OCI-LY3 (cell line): ENCODE measurements around the gene TNFRSF19.

Experiments used
- EZH2phosphoT487 ChIP-seq: fragments of 200-600 bp; shearing (Covaris generic); IDR thresholded peaks from 2 replicates; pipeline ENCODE4 v1.6.1; 2018; ENCODE audit warnings: antibody characterized with exemption, mixed run types, low read depth
- TF ChIP-seq, protein P1 (sequence below): fragments of 200-600, 300-600 bp; sonication (generic); IDR thresholded peaks from 2 replicates; pipeline ENCODE4 v1.5.1; 2014; ENCODE audit warnings: antibody characterized with exemption, low read length, low read depth

DNA sequence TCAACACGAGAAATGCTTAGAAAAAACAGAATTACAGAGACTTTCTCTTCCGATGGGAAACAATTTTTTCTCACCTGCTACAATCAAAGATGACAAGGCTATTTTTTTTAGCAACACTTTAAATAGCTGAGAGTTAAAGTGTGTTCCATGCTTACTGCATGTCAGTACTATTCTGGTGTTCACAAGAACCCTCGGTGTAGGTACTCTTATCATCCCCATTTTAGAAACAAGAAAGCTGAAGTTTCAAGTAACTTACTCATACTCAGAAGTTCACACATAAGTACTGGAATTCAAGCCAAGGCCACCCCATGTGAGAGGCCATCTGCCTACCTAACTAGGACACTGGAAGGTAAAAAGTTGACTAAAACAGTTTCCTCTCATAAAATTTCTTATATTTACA is 9.0 kb upstream of the TNFRSF19 start:
- TF ChIP-seq, protein P1, sequence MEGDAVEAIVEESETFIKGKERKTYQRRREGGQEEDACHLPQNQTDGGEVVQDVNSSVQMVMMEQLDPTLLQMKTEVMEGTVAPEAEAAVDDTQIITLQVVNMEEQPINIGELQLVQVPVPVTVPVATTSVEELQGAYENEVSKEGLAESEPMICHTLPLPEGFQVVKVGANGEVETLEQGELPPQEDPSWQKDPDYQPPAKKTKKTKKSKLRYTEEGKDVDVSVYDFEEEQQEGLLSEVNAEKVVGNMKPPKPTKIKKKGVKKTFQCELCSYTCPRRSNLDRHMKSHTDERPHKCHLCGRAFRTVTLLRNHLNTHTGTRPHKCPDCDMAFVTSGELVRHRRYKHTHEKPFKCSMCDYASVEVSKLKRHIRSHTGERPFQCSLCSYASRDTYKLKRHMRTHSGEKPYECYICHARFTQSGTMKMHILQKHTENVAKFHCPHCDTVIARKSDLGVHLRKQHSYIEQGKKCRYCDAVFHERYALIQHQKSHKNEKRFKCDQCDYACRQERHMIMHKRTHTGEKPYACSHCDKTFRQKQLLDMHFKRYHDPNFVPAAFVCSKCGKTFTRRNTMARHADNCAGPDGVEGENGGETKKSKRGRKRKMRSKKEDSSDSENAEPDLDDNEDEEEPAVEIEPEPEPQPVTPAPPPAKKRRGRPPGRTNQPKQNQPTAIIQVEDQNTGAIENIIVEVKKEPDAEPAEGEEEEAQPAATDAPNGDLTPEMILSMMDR, result no peak
- TF ChIP-seq EZH2phosphoT487, result no peak
